Smooth muscle cell (in vitro differentiated cells): ENCODE measurements around the gene CACFD1. TPM values are rescaled to one million over a fixed set of nuclear protein-coding genes. Genes with fewer than 3 reads are reported as not detected.

Experiments
- DNase-seq: peaks from one replicate; lab custom pipeline; 2025; ENCODE audit not compliant: unreplicated experiment; lab: John Stamatoyannopoulos, UW
- H2AFZ ChIP-seq: fragments of 200-600 bp; sonication (generic); 2 replicates; pipeline ENCODE4 v1.6.0; 2016; ENCODE audit warnings: antibody characterized with exemption, low read depth, mild to moderate bottlenecking
- H3F3A ChIP-seq: fragments of 200-600 bp; sonication (generic); 2 replicates; pipeline ENCODE4 v1.6.0; 2017; ENCODE audit warnings: antibody characterized with exemption, low read depth
- H3K27ac ChIP-seq: fragments of 200-600 bp; sonication (generic); 2 replicates; pipeline ENCODE4 v1.5.1; 2016; ENCODE audit warnings: low read depth, mild to moderate bottlenecking
- H3K27me3 ChIP-seq: fragments of 200-600 bp; sonication (generic); 2 replicates; pipeline ENCODE4 v1.6.1; 2016; ENCODE audit warnings: low read depth, mild to moderate bottlenecking
- H3K36me3 ChIP-seq: fragments of 200-600 bp; sonication (generic); 2 replicates; pipeline ENCODE4 v1.5.1; 2016; ENCODE audit warnings: low read depth
- H3K4me1 ChIP-seq: fragments of 200-600 bp; sonication (generic); 2 replicates; pipeline ENCODE4 v1.5.1; 2016; ENCODE audit warnings: low read depth
- H3K4me2 ChIP-seq: fragments of 200-600 bp; sonication (generic); 2 replicates; pipeline ENCODE4 v1.6.0; 2016; ENCODE audit warnings: mild to moderate bottlenecking
- H3K4me3 ChIP-seq: fragments of 200-600 bp; sonication (generic); 2 replicates; pipeline ENCODE4 v1.5.1; 2016; ENCODE audit warnings: mild to moderate bottlenecking
- H3K79me2 ChIP-seq: fragments of 200-600 bp; sonication (generic); 2 replicates; pipeline ENCODE4 v1.6.0; 2016; ENCODE audit warnings: low read depth, mild to moderate bottlenecking
- H3K9ac ChIP-seq: fragments of 200-600 bp; sonication (generic); 2 replicates; pipeline ENCODE4 v1.6.0; 2016; ENCODE audit warnings: low read depth
- H3K9me3 ChIP-seq: fragments of 200-600 bp; sonication (generic); replicated peaks from 2 replicates; pipeline ENCODE4 v1.5.1; 2016; ENCODE audit warnings: low read depth
- H4K20me1 ChIP-seq: fragments of 200-600 bp; sonication (generic); 2 replicates; pipeline ENCODE4 v1.6.0; 2016; ENCODE audit warnings: low read depth
- CTCF ChIP-seq: fragments of 200-600 bp; sonication (generic); IDR thresholded peaks from 2 replicates; pipeline ENCODE4 v1.5.1; 2017; ENCODE audit warnings: borderline replicate concordance, mild to moderate bottlenecking, antibody characterized with exemption; ENCODE audit not compliant: insufficient read depth, poor library complexity, severe bottlenecking
- WGBS: methylation state at CpG from one replicate; pipeline ENCODE4 v1.1.7; 2016; ENCODE audit warnings: low lambda C conversion rate; 5-methylcytosine and 5-hydroxymethylcytosine counted together
- polyA plus RNA-seq: library from polyadenylated mRNA; unstranded; fragments of >200 nt; fragmentation: Nextera tagmentation; extraction: Ambion mirVana; gene quantifications from 2 replicates; pipeline ENCODE4 v1.2.1, GENCODE V29; 2016
- total RNA-seq: library from RNA; depleted of rRNA; stranded (reverse); fragments of >200 nt; gene quantifications from 2 replicates; pipeline ENCODE4 v1.2.3, GENCODE V29; 2014

The CACFD1 gene
- total and polyA plus RNA-seq, 2 experiments from 2014 or later: 5.8 to 27.1 TPM

DNA sequence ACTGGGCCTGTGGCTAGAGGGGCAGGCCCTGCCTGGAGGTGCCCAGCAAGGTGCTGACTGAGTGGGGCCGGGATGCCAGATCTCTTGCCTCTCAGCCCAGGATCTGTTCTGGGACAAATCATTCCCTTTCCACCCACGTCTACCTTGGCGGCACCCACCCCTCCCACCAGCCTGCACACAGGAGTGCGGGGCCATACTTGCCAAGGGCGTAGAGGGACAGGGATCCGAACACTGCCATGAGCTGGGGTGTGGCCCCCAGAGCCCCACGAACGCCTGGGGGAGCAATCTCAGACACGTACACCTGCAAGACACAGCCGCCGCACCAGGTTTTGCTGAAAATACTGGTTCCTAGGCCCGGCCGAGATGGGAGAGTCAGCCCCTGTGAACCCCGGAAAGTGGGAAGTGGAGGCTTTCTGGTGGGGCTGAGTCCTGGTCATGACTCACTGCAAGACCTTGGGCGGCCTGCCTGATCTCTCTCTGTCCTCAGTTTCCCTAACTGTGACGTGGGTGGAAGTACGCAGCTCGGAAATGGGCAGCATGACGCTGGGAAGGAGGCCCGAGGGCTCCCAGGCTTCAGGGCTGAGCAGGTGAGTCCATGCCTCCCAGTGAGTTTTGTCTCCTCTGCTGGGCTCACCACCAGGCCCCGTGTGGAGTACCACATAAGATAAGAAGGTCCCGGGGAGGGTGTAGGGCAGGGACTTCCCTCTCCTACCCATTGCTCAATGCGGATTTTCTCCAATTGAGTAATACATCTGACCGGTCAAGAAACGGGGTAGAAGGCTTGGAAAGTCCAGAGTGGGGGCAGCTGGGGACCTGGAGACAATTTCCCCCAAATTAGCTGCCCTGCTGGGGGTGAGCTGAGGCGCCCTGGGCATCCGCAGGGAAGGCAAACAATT lies 16.5 kb downstream of the CACFD1 start:
- H3K79me2 ChIP-seq: peaks cover 12% of the 10 kb centered on the region
- H3K9me3 ChIP-seq: no peaks in the 10 kb centered on the region
- no peaks in the 10 kb centered on the region for H3K36me3 ChIP-seq
- no peak overlapping the region for H3K9ac ChIP-seq
- no peak overlapping the region for H2AFZ ChIP-seq
- no peak overlapping the region for H3K4me2 ChIP-seq
- H3K4me1 ChIP-seq: peaks cover 11% of the 10 kb centered on the region
- H3F3A ChIP-seq: no peaks in the 10 kb centered on the region
- no peak overlapping the region for H3K4me3 ChIP-seq
- H3K27ac ChIP-seq: no peak overlapping the region
- 87% methylated on average over 27 of the region's 27 CpGs for WGBS
- no peak for TF ChIP-seq CTCF
- no peak for DNase-seq
- no peaks in the 10 kb centered on the region for H3K27me3 ChIP-seq
- peaks cover 15% of the 10 kb centered on the region for H4K20me1 ChIP-seq

DNA sequence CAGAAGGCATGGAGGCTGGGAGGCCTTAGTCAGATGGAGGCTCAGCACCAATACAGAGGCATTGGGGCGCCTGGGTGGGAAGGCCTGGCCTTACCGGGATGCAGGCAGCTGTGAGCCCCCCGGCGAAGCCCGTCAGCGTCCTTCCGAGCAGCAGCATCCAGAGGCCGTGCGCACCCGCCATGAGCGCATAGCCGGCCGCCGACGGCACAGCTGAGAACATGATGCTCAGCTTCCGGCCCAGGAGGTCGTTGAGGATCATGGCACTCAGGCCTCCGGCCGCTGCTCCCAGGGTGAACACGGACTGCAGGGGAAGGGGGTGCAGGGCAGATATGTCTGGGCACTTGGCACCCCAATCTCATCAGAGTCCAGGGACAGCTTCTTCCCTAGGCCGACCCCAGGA lies 17.2 kb downstream of the CACFD1 start:
- Histone ChIP-seq H3K27me3 (no peaks in the 10 kb centered on the region), H4K20me1 (peaks cover 15% of the 10 kb centered on the region), H3K4me2 (peak overlapping the region; percentile 100), H2AFZ (no peak overlapping the region), H3F3A (no peaks in the 10 kb centered on the region), H3K9ac (no peak overlapping the region), H3K79me2 (peaks cover 12% of the 10 kb centered on the region), H3K36me3 (no peaks in the 10 kb centered on the region), H3K27ac (no peak overlapping the region), H3K4me1 (peaks cover 11% of the 10 kb centered on the region), H3K4me3 (no peak overlapping the region), H3K9me3 (no peaks in the 10 kb centered on the region)
- 97% methylated on average over 21 of the region's 21 CpGs for WGBS
- no peak for TF ChIP-seq CTCF
- no peak for DNase-seq

- Histone ChIP-seq H3K4me1 (peaks cover 11% of the 10 kb centered on the region), H3K9ac (no peak overlapping the region), H3K4me2 (peak overlapping the region; percentile 100), H3K79me2 (peaks cover 12% of the 10 kb centered on the region), H3K4me3 (no peak overlapping the region), H3K36me3 (no peaks in the 10 kb centered on the region), H3K9me3 (no peaks in the 10 kb centered on the region), H3F3A (no peaks in the 10 kb centered on the region), H4K20me1 (peaks cover 15% of the 10 kb centered on the region), H2AFZ (no peak overlapping the region), H3K27me3 (no peaks in the 10 kb centered on the region), H3K27ac (no peak overlapping the region)
- TF ChIP-seq CTCF: no peak
- 93% methylated on average over 4 of the region's 4 CpGs for WGBS
- no peak for DNase-seq
Observed at GRCh38 chr9:133477461-133477860, 17.7 kb downstream of the CACFD1 start.
